ENCODE results near the gene FGF19.
"Not testable (repeated sequence)": the region's sequence is repeated elsewhere in the genome, so short reads cannot be mapped to it uniquely, and the experiment has no call there.

FGF19 gene

GRCh38 chr11:69716891-69717747 is 13.3 kb upstream of the FGF19 start:
- no peak for DNase-seq

DNA sequence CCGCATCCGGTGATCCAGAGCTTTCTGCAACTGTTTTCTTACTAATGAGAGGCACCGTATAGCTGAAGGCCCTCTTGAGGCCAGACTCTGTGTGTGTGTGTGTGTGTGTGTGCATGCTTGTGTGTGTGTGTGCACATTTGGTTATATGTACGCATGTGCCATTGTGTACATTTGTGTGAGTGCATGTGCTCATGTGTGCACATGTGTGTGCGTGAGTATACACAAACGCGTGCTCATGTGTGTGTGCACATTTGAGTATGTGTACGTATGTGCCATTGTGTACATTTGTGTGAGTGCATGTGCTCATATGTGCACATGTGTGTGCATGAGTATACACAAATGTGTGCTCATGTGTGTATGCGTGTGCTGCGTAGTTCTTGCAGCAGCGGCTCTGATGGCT is 12.3 kb upstream of the FGF19 start:
- DNase-seq, result no peak

- DNase-seq, result no peak
These were observed 11.6 kb upstream of the FGF19 start for GRCh38 chr11:69715446-69715845.

DNA sequence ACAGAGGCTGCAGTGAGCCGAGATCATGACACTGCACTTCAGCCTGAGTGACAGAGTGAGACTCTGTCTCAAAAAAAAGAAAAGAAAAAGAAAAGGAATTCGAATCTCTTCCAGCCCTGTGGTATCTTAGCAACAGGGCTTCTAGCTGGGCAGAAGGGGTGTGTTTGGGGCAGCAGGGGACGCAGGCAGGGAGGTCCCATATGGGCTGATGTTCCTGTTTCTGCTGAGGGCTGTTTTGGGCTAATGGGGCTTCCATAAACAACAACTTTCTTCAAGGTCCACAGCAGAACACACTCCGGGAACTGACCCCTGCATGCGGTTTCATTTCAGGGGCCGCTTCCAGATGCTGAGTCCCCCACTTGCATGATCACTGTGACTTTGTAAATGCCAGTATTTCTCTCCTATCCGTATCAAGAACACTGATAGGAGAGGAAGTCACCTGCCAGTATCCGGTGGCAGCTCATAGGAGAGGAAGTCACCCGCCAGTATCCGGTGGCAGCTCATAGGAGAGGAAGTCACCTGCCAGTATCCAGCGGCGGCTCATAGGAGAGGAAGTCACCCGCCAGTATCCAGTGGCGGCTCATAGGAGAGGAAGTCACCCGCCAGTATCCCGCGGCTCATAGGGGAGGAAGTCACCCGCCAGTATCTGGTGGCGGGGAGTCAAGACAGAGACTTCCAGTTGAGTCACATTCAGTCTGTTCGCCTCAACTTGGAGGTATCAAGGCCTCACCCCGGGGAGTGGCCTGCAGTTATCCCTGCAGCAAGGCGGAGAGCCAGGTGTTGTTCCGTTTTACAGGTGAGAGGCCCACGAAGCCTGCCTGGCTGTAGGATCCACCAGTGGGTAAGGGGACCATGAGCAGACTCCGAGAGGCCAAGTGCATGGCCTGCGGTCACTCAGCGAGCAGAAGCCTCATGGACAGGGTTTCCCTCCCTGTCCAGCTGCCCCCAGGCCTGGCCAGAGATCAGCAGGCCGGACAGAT is 8.3 kb upstream of the FGF19 start:
- no peak for DNase-seq

DNA sequence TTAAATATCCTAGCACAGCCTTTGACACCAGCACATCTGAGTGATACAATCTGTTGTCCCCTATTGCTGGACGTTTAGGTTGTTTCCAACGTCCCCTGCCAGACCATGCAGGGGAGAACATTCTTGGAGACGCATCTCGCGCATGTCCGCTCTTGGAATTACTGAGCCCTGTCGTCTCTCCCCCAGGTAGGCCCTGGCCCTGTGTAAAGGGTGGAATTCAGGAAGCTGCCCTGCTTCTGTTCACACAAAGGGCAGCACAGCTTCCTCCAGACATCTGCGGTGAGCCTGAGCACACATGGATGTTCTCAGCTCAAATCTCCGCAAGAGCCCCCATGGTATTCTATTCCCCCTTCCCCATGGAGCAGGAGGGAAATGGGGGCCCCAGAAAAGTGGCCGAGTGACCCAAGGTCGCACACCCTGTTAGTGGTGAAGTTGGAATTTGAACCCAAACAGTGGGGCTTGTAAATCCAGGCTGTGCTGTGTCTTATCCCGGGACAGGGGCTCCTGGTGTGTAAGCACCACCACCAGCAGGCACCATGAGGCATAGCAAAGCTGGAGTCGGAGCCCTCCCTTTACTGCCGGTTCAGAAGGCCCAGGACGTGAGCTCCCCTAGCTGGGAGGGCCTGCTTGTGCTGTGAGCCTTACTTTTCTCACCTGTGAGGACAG is 5.0 kb upstream of the FGF19 start:
- no peak for DNase-seq

DNA sequence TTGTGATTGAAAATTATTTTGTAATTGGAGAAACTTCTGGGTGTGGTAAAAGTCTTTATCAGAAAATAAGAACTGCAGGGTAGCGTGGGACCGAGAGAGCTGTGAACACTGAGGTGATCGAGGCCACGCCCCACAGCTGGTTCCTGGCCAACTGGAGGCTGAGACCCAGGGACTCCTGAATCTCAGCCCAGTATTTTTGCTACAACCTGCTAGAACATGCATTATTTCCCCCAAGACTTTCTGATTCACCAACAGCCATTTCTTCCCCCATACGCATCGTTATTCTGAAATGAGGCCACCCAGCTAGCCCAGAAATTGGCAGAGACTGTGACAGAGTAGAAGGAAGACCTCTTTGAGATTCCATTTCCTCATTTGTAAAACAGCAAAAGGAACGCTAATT is 3.4 kb upstream of the FGF19 start:
- DNase-seq, result peak in 1 of 2 experiments; percentile 32

- no peak for DNase-seq
These were observed 2.3 kb upstream of the FGF19 start for GRCh38 chr11:69705901-69706787.

DNA sequence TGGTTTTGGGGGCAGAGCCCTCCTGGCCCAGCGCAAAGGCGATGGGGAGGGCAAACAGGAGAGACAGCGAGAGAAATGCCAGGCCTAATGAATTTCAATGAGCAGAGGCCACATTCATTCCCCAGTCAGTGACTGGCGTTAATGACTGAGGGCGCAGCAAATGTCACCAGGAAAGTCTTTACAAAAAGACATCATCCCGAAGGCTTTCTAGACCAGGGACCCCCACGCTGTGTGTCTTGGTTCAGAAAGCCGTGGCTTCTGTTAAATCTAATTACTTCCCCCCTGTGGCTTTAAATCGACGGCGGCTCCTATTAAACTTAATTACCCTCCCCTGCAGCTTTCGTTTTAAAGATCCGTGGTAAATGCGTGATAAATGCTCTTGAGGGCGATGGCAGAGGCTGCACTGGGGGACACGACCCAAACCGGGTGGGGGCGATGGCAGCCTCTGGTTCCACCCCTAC is 1.6 kb upstream of the FGF19 start:
- no peak for DNase-seq

GRCh38 chr11:69704508-69705253 is 859 bp upstream of the FGF19 start:
- no peak for DNase-seq

DNA sequence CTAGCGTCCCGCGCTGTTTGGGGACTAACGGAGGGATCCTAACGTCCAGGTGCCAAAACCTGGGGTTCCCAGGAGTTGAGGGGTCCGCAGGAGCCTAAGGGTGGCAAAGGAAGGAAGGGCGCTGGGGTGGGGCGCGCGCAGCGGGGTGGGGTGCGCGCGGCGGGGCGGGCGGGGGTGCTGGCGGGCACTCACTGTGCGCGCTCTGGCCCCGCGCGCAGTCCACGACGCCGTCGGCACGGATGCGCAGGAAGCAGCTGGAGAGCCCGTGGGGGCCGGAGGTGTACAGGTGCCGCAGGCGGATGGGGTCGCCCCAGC is 412 bp downstream of the FGF19 start:
- DNase-seq, result no peak

- no peak for DNase-seq
These were observed 911 bp downstream of the FGF19 start for GRCh38 chr11:69702769-69703452.

- no peak for DNase-seq
These were observed 1.6 kb downstream of the FGF19 start for GRCh38 chr11:69702239-69702691.

DNA sequence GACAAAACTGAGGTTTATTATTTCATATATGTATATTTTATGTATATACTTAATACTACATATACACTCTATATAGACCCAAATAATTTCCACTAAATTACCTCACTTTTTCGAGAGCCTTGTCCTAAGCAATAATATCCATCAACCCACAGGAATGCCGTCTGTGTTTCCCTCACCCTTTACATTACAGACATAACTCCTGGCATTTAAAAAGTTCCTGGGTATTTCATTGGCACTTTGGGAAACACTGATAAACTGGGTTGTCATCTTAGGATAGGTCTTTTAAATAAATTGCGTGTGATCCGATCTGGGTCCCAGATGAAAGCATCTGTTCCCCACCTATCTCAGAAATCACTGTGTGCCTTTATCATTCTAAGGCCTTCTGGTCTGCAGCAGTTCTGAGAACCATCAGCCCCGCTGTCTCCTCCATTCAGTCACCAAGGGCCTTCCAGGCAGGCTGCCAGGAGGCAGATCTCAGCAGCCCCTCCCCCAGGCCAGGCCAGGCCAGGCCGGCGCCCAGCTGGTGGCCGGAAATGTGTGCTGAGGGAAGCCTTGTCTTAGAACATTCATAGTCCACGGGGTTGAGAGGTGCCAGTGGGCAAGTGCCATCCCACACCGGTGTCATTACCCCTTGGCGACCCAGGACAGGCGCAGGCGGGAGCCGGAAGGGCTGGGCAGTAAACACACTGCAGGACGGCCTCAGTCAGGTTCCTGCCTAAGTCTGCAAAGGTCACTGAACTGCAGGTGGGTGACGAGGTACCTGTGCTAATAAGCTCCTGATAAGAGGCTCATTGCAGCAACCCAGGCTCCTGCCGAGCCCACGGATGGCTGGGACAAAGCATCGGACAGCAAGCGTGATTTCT is 3.3 kb downstream of the FGF19 start:
- DNase-seq, result peak in 1 of 2 experiments; percentile 50

- peak in 1 of 2 experiments; percentile 58 for DNase-seq
These were observed 4.6 kb downstream of the FGF19 start for GRCh38 chr11:69699213-69699612.

DNA sequence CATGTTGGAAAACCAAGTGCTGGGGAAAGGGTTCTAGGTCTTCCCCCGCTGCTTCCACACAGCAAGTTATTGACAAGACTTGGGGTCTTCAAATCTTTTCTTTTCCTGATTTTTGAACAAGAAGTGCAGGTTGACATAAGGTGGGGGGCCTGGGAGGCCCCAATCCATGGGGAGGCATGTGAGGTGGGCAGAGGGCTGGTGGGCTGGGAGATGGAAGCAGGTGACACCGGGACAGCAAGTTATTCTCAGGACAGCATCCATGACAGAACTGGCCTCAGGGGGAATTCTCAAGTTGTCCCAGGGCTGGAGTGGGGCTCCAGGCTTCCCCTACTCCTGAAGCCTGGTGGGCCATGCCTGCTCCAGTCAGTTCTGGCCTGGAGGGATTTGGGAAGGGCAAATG is 5.5 kb downstream of the FGF19 start:
- DNase-seq, result no peak

GRCh38 chr11:69697861-69698260 is 6.0 kb downstream of the FGF19 start:
- DNase-seq, result no peak

DNA sequence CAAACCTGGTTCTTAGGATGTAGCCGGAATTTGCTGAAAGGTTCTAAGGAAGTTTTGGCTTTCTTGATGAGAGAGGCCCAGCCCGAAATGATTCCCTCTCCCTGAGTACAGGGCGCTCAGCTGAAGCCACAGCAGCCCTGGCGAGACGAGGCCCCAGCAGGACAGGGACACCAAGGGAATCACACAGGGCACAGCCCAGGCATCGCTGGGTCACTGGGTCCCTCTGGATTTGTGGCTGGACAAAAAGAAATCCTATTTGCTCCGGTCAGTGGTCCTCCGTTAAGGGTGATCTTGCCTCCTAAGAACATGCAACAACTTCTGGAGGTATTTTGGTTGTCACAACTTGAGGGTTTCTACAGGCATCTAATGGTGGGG is 6.4 kb downstream of the FGF19 start:
- DNase-seq, result no peak

DNA sequence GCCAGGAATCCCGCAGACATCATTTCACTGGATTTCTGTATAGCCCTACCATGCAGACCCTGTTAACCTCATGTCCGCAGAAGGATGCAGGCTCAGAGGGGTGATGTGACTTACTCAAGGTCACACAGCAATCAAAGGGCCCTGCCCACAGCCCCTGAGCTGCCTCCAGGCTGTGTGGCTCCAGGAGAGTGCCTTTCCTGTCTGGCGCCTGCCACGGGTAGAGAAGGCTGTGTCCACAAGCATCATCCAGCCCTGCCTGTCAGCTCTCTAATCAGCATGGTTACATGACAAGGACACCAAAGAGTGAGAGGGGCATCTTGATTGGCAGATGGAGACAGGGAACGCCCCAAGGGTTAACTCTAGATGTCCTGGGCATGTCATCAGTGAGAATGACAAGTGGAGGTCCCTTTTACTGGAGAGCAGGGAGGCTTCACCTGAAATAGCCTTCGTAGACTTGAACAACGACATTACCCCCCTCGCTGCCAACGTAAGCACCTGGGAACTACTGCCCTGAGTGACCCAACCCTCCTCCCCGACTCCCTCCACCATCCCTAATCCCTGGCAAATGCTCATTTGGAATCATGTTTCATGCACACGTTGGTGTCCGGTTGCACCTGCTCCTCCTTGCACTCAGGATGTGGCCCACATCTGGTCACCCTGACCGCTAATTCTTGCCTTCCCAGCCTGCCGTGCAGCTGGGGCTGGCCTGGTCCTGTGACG is 6.9 kb downstream of the FGF19 start:
- DNase-seq, result no peak

GRCh38 chr11:69695995-69696394 is 7.8 kb downstream of the FGF19 start:
- DNase-seq, result not testable (repeated sequence)
